ENCODE measurements around the gene CCT5.

The CCT5 gene

GRCh38 chr5:10289991-10290390, 39.9 kb downstream of the CCT5 start:
- in situ Hi-C loops (cut with HindIII; ENCODE audit: low pct_ligation_motif_present, low pct_unique_long_range_greater_than_20kb, low sequenced_read_pairs) = no loop called here
- no peak for DNase-seq

- no peak for DNase-seq
- in situ Hi-C loops (cut with HindIII; ENCODE audit: low pct_ligation_motif_present, low pct_unique_long_range_greater_than_20kb, low sequenced_read_pairs) = no loop called here
Observed at GRCh38 chr5:10290438-10290837, 40.4 kb downstream of the CCT5 start.

- in situ Hi-C loops (cut with HindIII; ENCODE audit: low pct_ligation_motif_present, low pct_unique_long_range_greater_than_20kb, low sequenced_read_pairs) = no loop called here
- DNase-seq = no peak
Observed at GRCh38 chr5:10291692-10292339, 41.7 kb downstream of the CCT5 start.

GRCh38 chr5:10293907-10294662, 44.0 kb downstream of the CCT5 start:
- no peak for DNase-seq

GRCh38 chr5:10295619-10296326, 45.7 kb downstream of the CCT5 start:
- in situ Hi-C loops (cut with HindIII; ENCODE audit: low pct_ligation_motif_present, low pct_unique_long_range_greater_than_20kb, low sequenced_read_pairs) = no loop called here
- DNase-seq = no peak

More at GRCh38 chr5:10293907-10294662, 44.0 kb downstream of the CCT5 start:
- in situ Hi-C loops (cut with HindIII; ENCODE audit: low pct_ligation_motif_present, low pct_unique_long_range_greater_than_20kb, low sequenced_read_pairs) = no loop called here

GRCh38 chr5:10297646-10298204, 47.6 kb downstream of the CCT5 start:
- in situ Hi-C loops (cut with HindIII; ENCODE audit: low pct_ligation_motif_present, low pct_unique_long_range_greater_than_20kb, low sequenced_read_pairs) = no loop called here

GRCh38 chr5:10300246-10300645, 50.2 kb downstream of the CCT5 start:
- in situ Hi-C loops (cut with HindIII; ENCODE audit: low pct_ligation_motif_present, low pct_unique_long_range_greater_than_20kb, low sequenced_read_pairs) = no loop called here
- no peak for DNase-seq

More at GRCh38 chr5:10297646-10298204, 47.6 kb downstream of the CCT5 start:
- DNase-seq = no peak

- no peak for DNase-seq
- in situ Hi-C loops (cut with HindIII; ENCODE audit: low pct_ligation_motif_present, low pct_unique_long_range_greater_than_20kb, low sequenced_read_pairs) = no loop called here
Observed at GRCh38 chr5:10301266-10301665, 51.2 kb downstream of the CCT5 start.

- in situ Hi-C loops (cut with HindIII; ENCODE audit: low pct_ligation_motif_present, low pct_unique_long_range_greater_than_20kb, low sequenced_read_pairs) = no loop called here
- DNase-seq = no peak
Observed at GRCh38 chr5:10301842-10302610, 51.9 kb downstream of the CCT5 start.

- no peak for DNase-seq
- in situ Hi-C loops (cut with HindIII; ENCODE audit: low pct_ligation_motif_present, low pct_unique_long_range_greater_than_20kb, low sequenced_read_pairs) = no loop called here
Observed at GRCh38 chr5:10303201-10303600, 53.1 kb downstream of the CCT5 start.

GRCh38 chr5:10303699-10304170, 53.7 kb downstream of the CCT5 start:
- DNase-seq = no peak
- in situ Hi-C loops (cut with HindIII; ENCODE audit: low pct_ligation_motif_present, low pct_unique_long_range_greater_than_20kb, low sequenced_read_pairs) = no loop called here

GRCh38 chr5:10304932-10305331, 54.9 kb downstream of the CCT5 start:
- in situ Hi-C loops (cut with HindIII; ENCODE audit: low pct_ligation_motif_present, low pct_unique_long_range_greater_than_20kb, low sequenced_read_pairs) = no loop called here
- DNase-seq = no peak

- no peak for DNase-seq
- in situ Hi-C loops (cut with HindIII; ENCODE audit: low pct_ligation_motif_present, low pct_unique_long_range_greater_than_20kb, low sequenced_read_pairs) = no loop called here
Observed at GRCh38 chr5:10306114-10306513, 56.0 kb downstream of the CCT5 start.

- no peak for DNase-seq
- in situ Hi-C loops (cut with HindIII; ENCODE audit: low pct_ligation_motif_present, low pct_unique_long_range_greater_than_20kb, low sequenced_read_pairs) = no loop called here
Observed at GRCh38 chr5:10306806-10307205, 56.7 kb downstream of the CCT5 start.

GRCh38 chr5:10307206-10308148, 57.4 kb downstream of the CCT5 start, which contains the start of gene CMBL:
Gene CMBL (minus strand): TSS chr5:10307902. CDS start chr5:10290762, 17,140 bp downstream.
- in situ Hi-C loops (cut with HindIII; ENCODE audit: low pct_ligation_motif_present, low pct_unique_long_range_greater_than_20kb, low sequenced_read_pairs) = no loop called here
- peak; percentile 64 for DNase-seq

- no peak for DNase-seq
- in situ Hi-C loops (cut with HindIII; ENCODE audit: low pct_ligation_motif_present, low pct_unique_long_range_greater_than_20kb, low sequenced_read_pairs) = no loop called here
Observed at GRCh38 chr5:10308844-10309243, 58.8 kb downstream of the CCT5 start.

- in situ Hi-C loops (cut with HindIII; ENCODE audit: low pct_ligation_motif_present, low pct_unique_long_range_greater_than_20kb, low sequenced_read_pairs) = no loop called here
- DNase-seq = peak; percentile 42
Observed at GRCh38 chr5:10310066-10310779, 60.1 kb downstream of the CCT5 start.
